Suprapubic skin (tissue), 4 donors: ENCODE data around the gene TEX26.

Source experiments
- EP300 ChIP-seq: sonication (generic); formaldehyde crosslinking; IDR thresholded peaks from one replicate; pipeline ENCODE4 v1.6.1; 2017; ENCODE audit warnings: antibody characterized with exemption
- POLR2A ChIP-seq, 2 donors: fragments of 450-650 bp; IDR thresholded peaks; one replicate each; pipeline ENCODE4 v1.6.1; 2017; ENCODE audit warnings: antibody characterized with exemption in 2 of 2, mild to moderate bottlenecking in 2 of 2, moderate library complexity in 2 of 2
- POLR2AphosphoS5 ChIP-seq, 3 donors: sonication (generic); formaldehyde crosslinking; IDR thresholded peaks; one replicate each; pipeline ENCODE4 v1.6.1; 2017; ENCODE audit warnings: antibody characterized with exemption in 3 of 3
- TF ChIP-seq, protein P1 (sequence below), 2 donors: fragments of 200-600 bp in 1 of 2; fragments of 450-650 bp in 1 of 2; sonication (generic) in 1 of 2; IDR thresholded peaks; one replicate each; pipeline ENCODE4 v1.5.1; 2016 to 2019; ENCODE audit warnings: antibody characterized with exemption in 2 of 2, mild to moderate bottlenecking in 1 of 2, moderate library complexity in 1 of 2

DNA sequence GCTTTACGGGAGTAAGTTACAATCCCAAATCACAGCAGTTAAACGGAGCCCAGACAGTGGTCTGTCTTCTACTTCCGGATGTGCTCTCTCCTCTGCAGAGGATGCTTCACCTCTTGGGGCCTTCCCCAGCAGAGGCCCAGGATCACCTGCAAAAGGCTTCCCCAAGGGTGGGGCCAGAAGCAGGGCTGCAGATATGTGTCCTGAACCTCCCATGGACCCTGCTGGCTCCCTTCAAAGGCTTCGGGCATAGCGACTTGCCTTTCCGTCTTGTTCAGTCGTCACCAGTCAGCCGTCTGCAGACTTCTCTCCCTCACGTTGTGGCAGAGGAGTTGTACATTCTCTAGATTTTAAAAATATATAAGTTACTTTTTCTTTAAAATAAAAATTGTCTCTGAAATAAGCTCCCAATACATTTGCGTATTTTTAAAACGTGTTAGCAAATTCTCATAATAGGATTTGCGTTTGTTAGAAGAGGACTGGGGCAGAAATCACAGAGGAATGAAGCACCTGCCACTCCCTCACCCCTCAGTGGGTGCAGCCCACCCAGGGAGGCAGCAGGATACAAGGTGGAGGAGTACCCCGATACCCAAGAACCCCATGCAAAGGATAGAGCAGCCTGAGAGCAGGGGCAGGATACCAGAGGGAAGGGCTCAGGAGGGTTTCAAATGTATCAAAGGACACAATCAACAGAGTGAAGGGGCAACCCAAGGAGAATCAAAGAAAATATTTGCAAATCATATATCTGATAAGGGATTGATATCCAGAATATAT lies 49.3 kb upstream of the TEX26 start:
- TF ChIP-seq, protein P1, sequence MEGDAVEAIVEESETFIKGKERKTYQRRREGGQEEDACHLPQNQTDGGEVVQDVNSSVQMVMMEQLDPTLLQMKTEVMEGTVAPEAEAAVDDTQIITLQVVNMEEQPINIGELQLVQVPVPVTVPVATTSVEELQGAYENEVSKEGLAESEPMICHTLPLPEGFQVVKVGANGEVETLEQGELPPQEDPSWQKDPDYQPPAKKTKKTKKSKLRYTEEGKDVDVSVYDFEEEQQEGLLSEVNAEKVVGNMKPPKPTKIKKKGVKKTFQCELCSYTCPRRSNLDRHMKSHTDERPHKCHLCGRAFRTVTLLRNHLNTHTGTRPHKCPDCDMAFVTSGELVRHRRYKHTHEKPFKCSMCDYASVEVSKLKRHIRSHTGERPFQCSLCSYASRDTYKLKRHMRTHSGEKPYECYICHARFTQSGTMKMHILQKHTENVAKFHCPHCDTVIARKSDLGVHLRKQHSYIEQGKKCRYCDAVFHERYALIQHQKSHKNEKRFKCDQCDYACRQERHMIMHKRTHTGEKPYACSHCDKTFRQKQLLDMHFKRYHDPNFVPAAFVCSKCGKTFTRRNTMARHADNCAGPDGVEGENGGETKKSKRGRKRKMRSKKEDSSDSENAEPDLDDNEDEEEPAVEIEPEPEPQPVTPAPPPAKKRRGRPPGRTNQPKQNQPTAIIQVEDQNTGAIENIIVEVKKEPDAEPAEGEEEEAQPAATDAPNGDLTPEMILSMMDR (IDR thresholded peaks at IDR 0.05), result no peak
- no peak for TF ChIP-seq POLR2AphosphoS5 (IDR thresholded peaks at IDR 0.05)
- no peak for TF ChIP-seq POLR2A (IDR thresholded peaks at IDR 0.05)
- TF ChIP-seq EP300, result no peak
